GM12878 (cell line): ENCODE data around the gene SPAG9. TPM values are rescaled to one million over a fixed set of nuclear protein-coding genes. Genes with fewer than 3 reads are reported as not detected.

Experiments
- ATAC-seq: fragments of 200-7000 bp; cut with Tn5 transposase; 3 replicates; pipeline ENCODE4 v1.9.1; 2020; ENCODE audit warnings: mild to moderate bottlenecking, moderate library complexity
- BruUV-seq: library from RNA; stranded (reverse); fragments of 400-500 nt; replicated peaks from 2 replicates; lab custom pipeline; 2021; lab: Mats Ljungman, UMichigan
- CTCF ChIA-PET: fragments of 300-600 bp; sonication (Branson Sonifier 250); formaldehyde crosslinking; extraction: SDS; loops from one replicate; lab custom pipeline; 2021; ENCODE audit warnings: inconsistent platforms; lab: Yijun Ruan, JAX
- POLR2A ChIA-PET: fragments of 350-600 bp; formaldehyde crosslinking; extraction: SDS; loops from one replicate; lab custom pipeline; 2021; ENCODE audit warnings: inconsistent platforms; lab: Charles Lee
- RAD21 ChIA-PET: fragments of 300-600 bp; sonication (Branson Sonifier 250); formaldehyde crosslinking; loops from one replicate; lab custom pipeline; 2023; ENCODE audit warnings: antibody characterized with exemption; ENCODE audit not compliant: unreplicated experiment; lab: Charles Lee
- SMC1A ChIA-PET: fragments of 300-600 bp; sonication (Branson Sonifier 250); formaldehyde crosslinking; loops from one replicate; lab custom pipeline; 2023; ENCODE audit not compliant: unreplicated experiment, uncharacterized antibody; lab: Charles Lee
- DNase-seq: peaks from one replicate; pipeline ENCODE4 v3.0.0-alpha.2; 2011; ENCODE audit warnings: low read depth, low spot score
- FAIRE-seq: peaks from 3 replicates; lab custom pipeline; 2011; peaks lifted over from hg19 to GRCh38; lab: Jason Lieb, UNC
- H2AFZ ChIP-seq: 2 replicates; pipeline ENCODE4 v1.6.0; 2011; ENCODE audit warnings: low read depth, low read length, control low read depth; ENCODE audit not compliant: control insufficient read depth
- H3K27ac ChIP-seq: 2 replicates; pipeline ENCODE4 v1.5.1; 2011; ENCODE audit warnings: control low read depth; ENCODE audit not compliant: control insufficient read depth, insufficient read depth
- H3K27me3 ChIP-seq, 2 experiments: replicated peaks in 1 of 2; 2 replicates each; pipeline versions ENCODE4 v1.6.0 to v1.6.1; 2011; ENCODE audit warnings: low read length in 1 of 2; ENCODE audit not compliant: control insufficient read depth in 2 of 2, insufficient read depth in 2 of 2
- H3K36me3 ChIP-seq, 2 experiments: 2 replicates each; pipeline ENCODE4 v1.5.1; 2011; ENCODE audit warnings: low read length in 1 of 2; ENCODE audit not compliant: control insufficient read depth in 2 of 2, insufficient read depth in 2 of 2
- H3K4me1 ChIP-seq: 2 replicates; pipeline ENCODE4 v1.6.1; 2011; ENCODE audit warnings: mild to moderate bottlenecking, low read length, moderate library complexity, mixed read lengths; ENCODE audit not compliant: control insufficient read depth, insufficient read depth
- H3K4me2 ChIP-seq: 2 replicates; pipeline ENCODE4 v1.6.0; 2011; ENCODE audit warnings: control low read depth; ENCODE audit not compliant: control insufficient read depth, insufficient read depth
- H3K4me3 ChIP-seq: fragments of 200-600 bp; sonication (generic); 2 replicates; pipeline ENCODE4 v1.5.1; 2016
- H3K79me2 ChIP-seq: 2 replicates; pipeline ENCODE4 v1.6.0; 2011; ENCODE audit warnings: low read length; ENCODE audit not compliant: control insufficient read depth, insufficient read depth
- H3K9ac ChIP-seq: 2 replicates; pipeline ENCODE4 v1.8.0; 2011; ENCODE audit warnings: low read length, control low read depth, mixed read lengths; ENCODE audit not compliant: control insufficient read depth, insufficient read depth
- H3K9me3 ChIP-seq: replicated peaks from 3 replicates; pipeline ENCODE4 v1.5.1; 2011; ENCODE audit warnings: mild to moderate bottlenecking, low read length; ENCODE audit not compliant: control insufficient read depth, insufficient read depth
- H4K20me1 ChIP-seq: 2 replicates; pipeline ENCODE4 v1.6.0; 2011; ENCODE audit not compliant: control insufficient read depth, insufficient read depth
- FOS ChIP-seq: IDR thresholded peaks from 3 replicates; pipeline ENCODE4 v1.6.1; 2011; ENCODE audit warnings: borderline replicate concordance; ENCODE audit not compliant: insufficient read length; ENCODE audit errors: extremely low read depth
- HDAC2 ChIP-seq: fragments of 200-600 bp; sonication (generic); IDR thresholded peaks from 2 replicates; pipeline ENCODE4 v1.6.1; 2017
- NFXL1 ChIP-seq: fragments of 450-650 bp; IDR thresholded peaks from 2 replicates; pipeline ENCODE4 v1.6.1; 2017; ENCODE audit warnings: antibody characterized with exemption, mild to moderate bottlenecking, borderline replicate concordance
- POLR2A ChIP-seq: IDR thresholded peaks from 2 replicates; pipeline ENCODE4 v1.6.1; 2011; ENCODE audit warnings: low read depth, mild to moderate bottlenecking, low read length
- POLR2AphosphoS5 ChIP-seq: IDR thresholded peaks from 2 replicates; pipeline ENCODE4 v1.6.1; 2011; ENCODE audit warnings: mild to moderate bottlenecking, low read length, inconsistent platforms
- ZNF24 ChIP-seq: fragments of 450-650 bp; IDR thresholded peaks from 2 replicates; pipeline ENCODE4 v1.6.1; 2017; ENCODE audit warnings: antibody characterized with exemption, mild to moderate bottlenecking
- WGBS: methylation state at CpG from one replicate; pipeline ENCODE4 v1.1.6; 2016; ENCODE audit warnings: low lambda C conversion rate; ENCODE audit not compliant: insufficient replicate concordance, insufficient coverage; ENCODE audit errors: missing lambda C conversion rate; 5-methylcytosine and 5-hydroxymethylcytosine counted together
- in situ Hi-C: fragments of 300-500 bp; cut with MboI; formaldehyde crosslinking; loops from 9 replicates; pipeline ENCODE4 v1.14.3; 2018; ENCODE audit warnings: mixed read lengths
- intact Hi-C: fragments of 100-400 bp; cut with micrococcal nuclease; formaldehyde crosslinking; loops from one replicate; pipeline ENCODE4 v1.14.2; 2022; ENCODE audit not compliant: unreplicated experiment
- polyA plus RNA-seq, 11 experiments: library from polyadenylated mRNA; depleted of rRNA in 4 of 11; unstranded in 6 of 11; stranded (reverse) in 5 of 11; fragments of >200 nt; fragmentation: Nextera tagmentation in 4 of 11; fragmentation: Illumina TruSeq in 1 of 11; extraction: Ambion mirVana in 4 of 11; extraction: Trizol in 1 of 11; gene quantifications; 1 replicate in 1 of 11; 2 replicates in 10 of 11; pipeline versions ENCODE4 v1.2.1 to v1.2.3, GENCODE V29; 2011 to 2016; ENCODE audit warnings: inconsistent platforms in 2 of 11, missing spikeins in 2 of 11, low read depth in 1 of 11
- total RNA-seq, 4 experiments: library from RNA; depleted of rRNA in 3 of 4; stranded (reverse); fragments of >200 nt in 3 of 4; fragmentation: Illumina TruSeq in 1 of 4; extraction: Trizol in 1 of 4; gene quantifications; 2 replicates each; pipeline versions ENCODE4 v1.2.1 to v1.2.3, GENCODE V29; 2013 to 2021
- TF ChIP-seq, protein P1 (sequence below): fragments of 450-650 bp; IDR thresholded peaks from 2 replicates; pipeline ENCODE4 v1.6.1; 2018; ENCODE audit warnings: mild to moderate bottlenecking, low read depth, moderate library complexity; ENCODE audit not compliant: partially characterized antibody
- TF ChIP-seq, protein P2 (sequence below): IDR thresholded peaks from 2 replicates; pipeline ENCODE4 v1.6.1; 2011; ENCODE audit warnings: borderline replicate concordance, low read depth, mild to moderate bottlenecking, moderate library complexity, mixed read lengths, low read length; ENCODE audit not compliant: insufficient read depth; ENCODE audit errors: extremely low read length
- TF ChIP-seq, protein P3 (sequence below): IDR thresholded peaks from 2 replicates; pipeline ENCODE4 v1.6.1; 2012; ENCODE audit warnings: low read length, inconsistent platforms
- TF ChIP-seq, protein P4 (sequence below): IDR thresholded peaks from 2 replicates; pipeline ENCODE4 v1.6.1; 2012; ENCODE audit warnings: improper control_type of control experiment, low read depth, low read length; ENCODE audit not compliant: insufficient replicate concordance

The SPAG9 gene
- total and polyA plus RNA-seq, 10 of the 15 experiments (the other 5 are each of a cell fraction or from before 2014, with no cell fraction given), result 6.6 to 42.0 (median 24.9) TPM

DNA sequence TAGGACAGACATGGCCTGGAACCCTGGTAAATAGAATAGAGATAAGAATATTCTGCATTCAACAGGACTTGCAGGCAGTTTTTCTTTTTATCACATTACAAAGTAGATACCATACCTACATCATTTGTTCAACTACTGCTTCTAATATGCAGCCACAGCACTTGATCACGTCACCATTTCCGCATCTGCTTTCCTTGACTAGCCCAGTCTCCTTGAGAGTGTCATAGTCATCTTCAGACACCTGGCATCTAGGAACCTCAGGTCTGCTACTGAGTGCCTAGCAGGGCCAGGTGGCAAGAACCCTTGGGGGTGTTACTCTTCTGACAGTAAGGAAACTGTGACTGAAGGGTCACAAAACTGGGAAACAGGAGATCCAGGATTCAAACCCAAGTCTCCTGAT lies 161.3 kb downstream of the SPAG9 start:
- DNase-seq (no peak), ATAC-seq (no peak), FAIRE-seq (no peak)
- H3K79me2 ChIP-seq, result no peaks in the 10 kb centered on the region
- TF ChIP-seq, protein P1, sequence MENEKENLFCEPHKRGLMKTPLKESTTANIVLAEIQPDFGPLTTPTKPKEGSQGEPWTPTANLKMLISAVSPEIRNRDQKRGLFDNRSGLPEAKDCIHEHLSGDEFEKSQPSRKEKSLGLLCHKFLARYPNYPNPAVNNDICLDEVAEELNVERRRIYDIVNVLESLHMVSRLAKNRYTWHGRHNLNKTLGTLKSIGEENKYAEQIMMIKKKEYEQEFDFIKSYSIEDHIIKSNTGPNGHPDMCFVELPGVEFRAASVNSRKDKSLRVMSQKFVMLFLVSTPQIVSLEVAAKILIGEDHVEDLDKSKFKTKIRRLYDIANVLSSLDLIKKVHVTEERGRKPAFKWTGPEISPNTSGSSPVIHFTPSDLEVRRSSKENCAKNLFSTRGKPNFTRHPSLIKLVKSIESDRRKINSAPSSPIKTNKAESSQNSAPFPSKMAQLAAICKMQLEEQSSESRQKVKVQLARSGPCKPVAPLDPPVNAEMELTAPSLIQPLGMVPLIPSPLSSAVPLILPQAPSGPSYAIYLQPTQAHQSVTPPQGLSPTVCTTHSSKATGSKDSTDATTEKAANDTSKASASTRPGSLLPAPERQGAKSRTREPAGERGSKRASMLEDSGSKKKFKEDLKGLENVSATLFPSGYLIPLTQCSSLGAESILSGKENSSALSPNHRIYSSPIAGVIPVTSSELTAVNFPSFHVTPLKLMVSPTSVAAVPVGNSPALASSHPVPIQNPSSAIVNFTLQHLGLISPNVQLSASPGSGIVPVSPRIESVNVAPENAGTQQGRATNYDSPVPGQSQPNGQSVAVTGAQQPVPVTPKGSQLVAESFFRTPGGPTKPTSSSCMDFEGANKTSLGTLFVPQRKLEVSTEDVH, result no peak
- no peak for TF ChIP-seq FOS
- TF ChIP-seq, protein P2, sequence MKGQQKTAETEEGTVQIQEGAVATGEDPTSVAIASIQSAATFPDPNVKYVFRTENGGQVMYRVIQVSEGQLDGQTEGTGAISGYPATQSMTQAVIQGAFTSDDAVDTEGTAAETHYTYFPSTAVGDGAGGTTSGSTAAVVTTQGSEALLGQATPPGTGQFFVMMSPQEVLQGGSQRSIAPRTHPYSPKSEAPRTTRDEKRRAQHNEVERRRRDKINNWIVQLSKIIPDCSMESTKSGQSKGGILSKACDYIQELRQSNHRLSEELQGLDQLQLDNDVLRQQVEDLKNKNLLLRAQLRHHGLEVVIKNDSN, result no peak
- no peak for TF ChIP-seq POLR2AphosphoS5
- TF ChIP-seq HDAC2, result no peak
- TF ChIP-seq ZNF24, result no peak
- no peak for TF ChIP-seq NFXL1
- TF ChIP-seq, protein P3, sequence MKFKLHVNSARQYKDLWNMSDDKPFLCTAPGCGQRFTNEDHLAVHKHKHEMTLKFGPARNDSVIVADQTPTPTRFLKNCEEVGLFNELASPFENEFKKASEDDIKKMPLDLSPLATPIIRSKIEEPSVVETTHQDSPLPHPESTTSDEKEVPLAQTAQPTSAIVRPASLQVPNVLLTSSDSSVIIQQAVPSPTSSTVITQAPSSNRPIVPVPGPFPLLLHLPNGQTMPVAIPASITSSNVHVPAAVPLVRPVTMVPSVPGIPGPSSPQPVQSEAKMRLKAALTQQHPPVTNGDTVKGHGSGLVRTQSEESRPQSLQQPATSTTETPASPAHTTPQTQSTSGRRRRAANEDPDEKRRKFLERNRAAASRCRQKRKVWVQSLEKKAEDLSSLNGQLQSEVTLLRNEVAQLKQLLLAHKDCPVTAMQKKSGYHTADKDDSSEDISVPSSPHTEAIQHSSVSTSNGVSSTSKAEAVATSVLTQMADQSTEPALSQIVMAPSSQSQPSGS, result no peak
- TF ChIP-seq, protein P4, sequence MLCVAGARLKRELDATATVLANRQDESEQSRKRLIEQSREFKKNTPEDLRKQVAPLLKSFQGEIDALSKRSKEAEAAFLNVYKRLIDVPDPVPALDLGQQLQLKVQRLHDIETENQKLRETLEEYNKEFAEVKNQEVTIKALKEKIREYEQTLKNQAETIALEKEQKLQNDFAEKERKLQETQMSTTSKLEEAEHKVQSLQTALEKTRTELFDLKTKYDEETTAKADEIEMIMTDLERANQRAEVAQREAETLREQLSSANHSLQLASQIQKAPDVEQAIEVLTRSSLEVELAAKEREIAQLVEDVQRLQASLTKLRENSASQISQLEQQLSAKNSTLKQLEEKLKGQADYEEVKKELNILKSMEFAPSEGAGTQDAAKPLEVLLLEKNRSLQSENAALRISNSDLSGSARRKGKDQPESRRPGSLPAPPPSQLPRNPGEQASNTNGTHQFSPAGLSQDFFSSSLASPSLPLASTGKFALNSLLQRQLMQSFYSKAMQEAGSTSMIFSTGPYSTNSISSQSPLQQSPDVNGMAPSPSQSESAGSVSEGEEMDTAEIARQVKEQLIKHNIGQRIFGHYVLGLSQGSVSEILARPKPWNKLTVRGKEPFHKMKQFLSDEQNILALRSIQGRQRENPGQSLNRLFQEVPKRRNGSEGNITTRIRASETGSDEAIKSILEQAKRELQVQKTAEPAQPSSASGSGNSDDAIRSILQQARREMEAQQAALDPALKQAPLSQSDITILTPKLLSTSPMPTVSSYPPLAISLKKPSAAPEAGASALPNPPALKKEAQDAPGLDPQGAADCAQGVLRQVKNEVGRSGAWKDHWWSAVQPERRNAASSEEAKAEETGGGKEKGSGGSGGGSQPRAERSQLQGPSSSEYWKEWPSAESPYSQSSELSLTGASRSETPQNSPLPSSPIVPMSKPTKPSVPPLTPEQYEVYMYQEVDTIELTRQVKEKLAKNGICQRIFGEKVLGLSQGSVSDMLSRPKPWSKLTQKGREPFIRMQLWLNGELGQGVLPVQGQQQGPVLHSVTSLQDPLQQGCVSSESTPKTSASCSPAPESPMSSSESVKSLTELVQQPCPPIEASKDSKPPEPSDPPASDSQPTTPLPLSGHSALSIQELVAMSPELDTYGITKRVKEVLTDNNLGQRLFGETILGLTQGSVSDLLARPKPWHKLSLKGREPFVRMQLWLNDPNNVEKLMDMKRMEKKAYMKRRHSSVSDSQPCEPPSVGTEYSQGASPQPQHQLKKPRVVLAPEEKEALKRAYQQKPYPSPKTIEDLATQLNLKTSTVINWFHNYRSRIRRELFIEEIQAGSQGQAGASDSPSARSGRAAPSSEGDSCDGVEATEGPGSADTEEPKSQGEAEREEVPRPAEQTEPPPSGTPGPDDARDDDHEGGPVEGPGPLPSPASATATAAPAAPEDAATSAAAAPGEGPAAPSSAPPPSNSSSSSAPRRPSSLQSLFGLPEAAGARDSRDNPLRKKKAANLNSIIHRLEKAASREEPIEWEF, result no peak
- TF ChIP-seq POLR2A, result no peak
- H3K27ac ChIP-seq, result no peak overlapping the region
- POLR2A ChIA-PET, result no interaction called here
- no peak overlapping the region for H3K4me2 ChIP-seq
- no peak overlapping the region for H3K9ac ChIP-seq
- SMC1A ChIA-PET, result interaction anchor here (0.8 to 1.5 kb wide), 3 partner anchors 7 to 111 kb away, joined by 3 to 12 read pairs (median 3); no protein-coding TSS in a partner anchor
- CTCF ChIA-PET, result interaction anchor here (0.6 to 1.6 kb wide), 5 partner anchors 9 to 110 kb away, joined by 3 to 11 read pairs (median 4); no protein-coding TSS in a partner anchor
- H3K27me3 ChIP-seq, result no peaks in the 10 kb centered on the region
- no TSS peak for BruUV-seq
- H3K9me3 ChIP-seq, result no peaks in the 10 kb centered on the region
- H2AFZ ChIP-seq, result no peak overlapping the region
- H4K20me1 ChIP-seq, result no peaks in the 10 kb centered on the region
- RAD21 ChIA-PET, result interaction anchor here (1.2 to 3.2 kb wide), 3 partner anchors 93 to 107 kb away, joined by 4 to 40 read pairs (median 4); partner anchors contain the start of gene TOB1
- in situ Hi-C loops, result loop anchor here (10.0 kb wide), 2 partner anchors 175 to 415 kb away; partner anchors contain the start of gene SPATA20
- intact Hi-C loops, result loop anchor here (10.0 kb wide), 1 partner anchor 415 kb away; the partner anchor contains the start of gene SPATA20
- H3K4me1 ChIP-seq, result peaks cover 3% of the 10 kb centered on the region; the same call in 1 of the 2 replicates
- no peak overlapping the region for H3K4me3 ChIP-seq
- no peaks in the 10 kb centered on the region; a peak in 1 of 4 replicates for H3K36me3 ChIP-seq
- 100% methylated on average over 2 of the region's 2 CpGs for WGBS
